Type B pancreatic cell (in vitro differentiated cells): ENCODE results near the gene LIMS4. TPM values are rescaled to one million over a fixed set of nuclear protein-coding genes. Genes with fewer than 3 reads are reported as not detected.

Source experiments
- total RNA-seq: library from RNA; stranded (reverse); gene quantifications from 2 replicates; pipeline ENCODE4 v1.2.1, GENCODE V29; 2021; ENCODE audit warnings: low replicate concordance

Gene LIMS4
- total RNA-seq, 1 donor from 2014 or later = 1.0 TPM

Other genes starting within 250 kb of the LIMS4 start
- gene RGPD6, start 104.4 kb upstream of the LIMS4 start, total RNA-seq = 13.7 and 16.4 TPM in 2 replicates
- 14.4 and 39.8 TPM in 2 replicates for gene BUB1, start 205.2 kb upstream of the LIMS4 start, total RNA-seq